ENCODE data around the gene SLC28A2.

SLC28A2 gene

DNA sequence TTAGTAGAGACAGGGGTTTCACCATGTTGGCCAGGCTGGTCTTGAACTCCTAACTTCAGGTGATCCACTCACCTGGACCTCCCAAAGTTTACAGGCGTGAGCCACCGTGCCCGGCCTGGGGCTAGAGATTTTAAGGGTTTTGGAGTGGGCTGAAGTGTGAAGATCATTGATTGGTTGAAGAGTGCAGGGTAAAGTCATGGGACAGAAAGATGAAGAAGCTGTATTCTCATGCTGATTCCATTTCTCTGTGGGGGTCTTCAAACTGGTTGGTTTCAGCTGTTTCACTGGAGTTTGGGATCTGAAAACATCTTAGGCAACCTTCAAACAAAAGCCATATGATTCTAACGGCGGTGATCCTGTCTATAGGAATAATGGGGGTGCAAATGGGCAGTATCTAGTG, 74.2 kb downstream of the SLC28A2 start:
- in situ Hi-C loops (cut with MboI; ENCODE audit: low sequenced_read_pairs), result no loop called here

GRCh38 chr15:45326741-45327140, 74.7 kb downstream of the SLC28A2 start:
- in situ Hi-C loops (cut with MboI; ENCODE audit: low sequenced_read_pairs), result no loop called here

Data from hTERT RPE-1 (cell line).